H9 (cell line): ENCODE results near the gene UBFD1. TPM values are rescaled to one million over a fixed set of nuclear protein-coding genes. Genes with fewer than 3 reads are reported as not detected.

ENCODE experiments used
- DNase-seq: peaks from one replicate; pipeline ENCODE4 v3.0.0-alpha.2; 2017
- H2AFZ ChIP-seq: one replicate; pipeline ENCODE4 v1.6.1; 2013; ENCODE audit warnings: mild to moderate bottlenecking, low read length, control low read depth, moderate library complexity
- H2AK5ac ChIP-seq: 2 replicates; pipeline ENCODE4 v1.6.1; 2013; ENCODE audit warnings: low read length, control low read depth, mixed read lengths; ENCODE audit not compliant: insufficient read length
- H2BK120ac ChIP-seq: one replicate; pipeline ENCODE4 v1.6.1; 2013; ENCODE audit warnings: low read depth, mild to moderate bottlenecking, low read length, control low read depth, inconsistent platforms; ENCODE audit not compliant: poor library complexity, severe bottlenecking
- H2BK12ac ChIP-seq: 2 replicates; pipeline ENCODE4 v1.6.1; 2013; ENCODE audit warnings: low read length, control low read depth, mixed read lengths, low read depth; ENCODE audit not compliant: insufficient read length
- H2BK15ac ChIP-seq: 2 replicates; pipeline ENCODE4 v1.6.1; 2013; ENCODE audit warnings: low read depth, low read length, control low read depth
- H2BK20ac ChIP-seq: one replicate; pipeline ENCODE4 v1.6.1; 2013; ENCODE audit warnings: low read depth, mild to moderate bottlenecking, low read length, control low read depth, inconsistent platforms; ENCODE audit not compliant: poor library complexity, severe bottlenecking
- H2BK5ac ChIP-seq: 2 replicates; pipeline ENCODE4 v1.6.1; 2013; ENCODE audit warnings: low read length, control low read depth, mixed read lengths; ENCODE audit not compliant: insufficient read length
- H3K14ac ChIP-seq: 2 replicates; pipeline ENCODE4 v1.6.1; 2013; ENCODE audit warnings: low read length, control low read depth; ENCODE audit not compliant: insufficient read depth
- H3K18ac ChIP-seq: 2 replicates; pipeline ENCODE4 v1.6.1; 2013; ENCODE audit warnings: low read depth, mild to moderate bottlenecking, mixed read lengths, low read length, control low read depth; ENCODE audit not compliant: insufficient read length
- H3K23ac ChIP-seq: 2 replicates; pipeline ENCODE4 v1.6.1; 2013; ENCODE audit warnings: low read length, control low read depth, mixed read lengths, low read depth; ENCODE audit not compliant: insufficient read length
- H3K23me2 ChIP-seq: 2 replicates; pipeline ENCODE4 v1.6.1; 2013; ENCODE audit warnings: low read depth, mild to moderate bottlenecking, mixed read lengths, low read length, control low read depth; ENCODE audit not compliant: insufficient read length, poor library complexity, severe bottlenecking
- H3K27ac ChIP-seq: 2 replicates; pipeline ENCODE4 v1.5.1; 2013; ENCODE audit warnings: low read length, control low read depth, mixed read lengths, low read depth; ENCODE audit not compliant: insufficient read length
- H3K27me3 ChIP-seq: 2 replicates; pipeline ENCODE4 v1.6.1; 2013; ENCODE audit warnings: low read length, control low read depth, inconsistent platforms; ENCODE audit not compliant: insufficient read depth
- H3K4ac ChIP-seq: 2 replicates; pipeline ENCODE4 v1.6.1; 2013; ENCODE audit warnings: low read depth, mild to moderate bottlenecking, control low read depth, inconsistent platforms, low read length, moderate library complexity
- H3K4me1 ChIP-seq: 2 replicates; pipeline ENCODE4 v1.6.1; 2013; ENCODE audit warnings: low read length, control low read depth, inconsistent platforms; ENCODE audit not compliant: insufficient read depth
- H3K4me2 ChIP-seq: 2 replicates; pipeline ENCODE4 v1.6.1; 2013; ENCODE audit warnings: low read length, control low read depth, mixed read lengths; ENCODE audit not compliant: insufficient read length, insufficient read depth
- H3K56ac ChIP-seq: 2 replicates; pipeline ENCODE4 v1.6.1; 2013; ENCODE audit warnings: low read depth, mild to moderate bottlenecking, mixed read lengths, low read length, control low read depth; ENCODE audit not compliant: insufficient read length
- H3K79me1 ChIP-seq: 2 replicates; pipeline ENCODE4 v1.6.1; 2013; ENCODE audit warnings: low read depth, mild to moderate bottlenecking, moderate library complexity, low read length, control low read depth, inconsistent platforms; ENCODE audit not compliant: insufficient read depth, poor library complexity, severe bottlenecking
- H3K79me2 ChIP-seq: 2 replicates; pipeline ENCODE4 v1.6.1; 2013; ENCODE audit warnings: low read length, control low read depth, inconsistent platforms; ENCODE audit not compliant: insufficient read depth
- H3K9ac ChIP-seq: 2 replicates; pipeline ENCODE4 v1.6.1; 2013; ENCODE audit warnings: low read length, control low read depth, mixed read lengths; ENCODE audit not compliant: insufficient read length; ENCODE audit errors: extremely low read depth
- H3K9me3 ChIP-seq: one replicate; pipeline ENCODE4 v1.6.1; 2013; ENCODE audit warnings: low read depth, low read length, inconsistent platforms; ENCODE audit not compliant: control insufficient read depth
- H3T11ph ChIP-seq: one replicate; pipeline ENCODE4 v1.6.1; 2013; ENCODE audit warnings: mild to moderate bottlenecking, low read length, control low read depth, inconsistent platforms
- H4K20me1 ChIP-seq: one replicate; pipeline ENCODE4 v1.6.1; 2013; ENCODE audit not compliant: control insufficient read depth, insufficient read length, insufficient read depth
- H4K5ac ChIP-seq: 2 replicates; pipeline ENCODE4 v1.6.1; 2013; ENCODE audit warnings: low read depth, mild to moderate bottlenecking, mixed read lengths, low read length, control low read depth; ENCODE audit not compliant: insufficient read length
- H4K8ac ChIP-seq: replicated peaks from 2 replicates; pipeline ENCODE4 v1.6.1; 2013; ENCODE audit warnings: low read length, control low read depth, mixed read lengths, low read depth; ENCODE audit not compliant: insufficient read length
- H4K91ac ChIP-seq: 2 replicates; pipeline ENCODE4 v1.6.1; 2013; ENCODE audit warnings: low read depth, mild to moderate bottlenecking, moderate library complexity, mixed read lengths, low read length, control low read depth; ENCODE audit not compliant: insufficient read length
- H3K27ac Mint-ChIP-seq, 3 experiments: 2 replicates in 2 of 3; 3 replicates in 1 of 3; pipeline ENCODE4 v1.8.0; 2020 to 2021; ENCODE audit warnings: mixed read lengths in 3 of 3, mild to moderate bottlenecking in 1 of 3, moderate library complexity in 1 of 3
- H3K27me3 Mint-ChIP-seq: 2 replicates; pipeline ENCODE4 v1.8.0; 2021; ENCODE audit warnings: low read depth, mild to moderate bottlenecking, moderate library complexity, mixed read lengths
- H3K36me3 Mint-ChIP-seq, 3 experiments: 2 replicates in 2 of 3; 3 replicates in 1 of 3; pipeline ENCODE4 v1.8.0; 2020 to 2021; ENCODE audit warnings: low read depth in 3 of 3, mixed read lengths in 3 of 3; ENCODE audit not compliant: insufficient read depth in 1 of 3
- H3K4me1 Mint-ChIP-seq, 2 experiments: 2 replicates each; pipeline ENCODE4 v1.8.0; 2020; ENCODE audit warnings: mixed read lengths in 2 of 2
- H3K4me3 Mint-ChIP-seq, 2 experiments: 2 replicates in 1 of 2; 3 replicates in 1 of 2; pipeline ENCODE4 v1.8.0; 2020 to 2021; ENCODE audit warnings: mild to moderate bottlenecking in 2 of 2, mixed read lengths in 2 of 2, moderate library complexity in 1 of 2
- H3K9me3 Mint-ChIP-seq, 2 experiments: 2 replicates in 1 of 2; 3 replicates in 1 of 2; pipeline ENCODE4 v1.8.0; 2020; ENCODE audit warnings: mild to moderate bottlenecking in 2 of 2, mixed read lengths in 2 of 2, moderate library complexity in 1 of 2
- CTCF ChIP-seq: fragments of 200-600 bp; sonication (generic); conservative IDR thresholded peaks from 3 replicates; pipeline ENCODE4 v1.8.0; 2021; ENCODE audit warnings: antibody characterized with exemption, mild to moderate bottlenecking
- WGBS: extraction: QIAGEN DNeasy Blood & Tissue Kit; methylation state at CpG from one replicate; pipeline ENCODE4 v1.1.7; 2013; ENCODE audit warnings: missing lambda C conversion rate, low lambda C conversion rate, mixed read lengths; ENCODE audit not compliant: insufficient read length; ENCODE audit errors: extremely low coverage; 5-methylcytosine and 5-hydroxymethylcytosine counted together
- total RNA-seq: library from RNA; stranded (reverse); gene quantifications from 2 replicates; pipeline ENCODE4 v1.2.1, GENCODE V29; 2021

The UBFD1 gene
- total RNA-seq, 1 experiment from 2014 or later, result 107 TPM

- H3K18ac ChIP-seq, result no peak overlapping the region
- no peak overlapping the region for H3T11ph ChIP-seq
- no peak overlapping the region for H4K5ac ChIP-seq
- TF ChIP-seq CTCF, result no peak
- Mint-ChIP-seq H3K4me1 (no peaks in the 10 kb centered on the region), H3K9me3 (no peaks in the 10 kb centered on the region; a peak in 1 of 5 replicates), H3K27me3 (no peaks in the 10 kb centered on the region), H3K4me3 (no peak overlapping the region), H3K36me3 (peaks cover 33 to 71% (median 54%) of the 10 kb centered on the region in 3 experiments), H3K27ac (no peak overlapping the region; a peak in 1 of 7 replicates)
- no peak overlapping the region for H2AFZ ChIP-seq
- H4K91ac ChIP-seq, result no peak overlapping the region
- no peaks in the 10 kb centered on the region for H3K79me1 ChIP-seq
- H2BK20ac ChIP-seq, result no peak overlapping the region
- no peaks in the 10 kb centered on the region for H3K27me3 ChIP-seq
- H3K9ac ChIP-seq, result no peak overlapping the region
- no peaks in the 10 kb centered on the region for H4K20me1 ChIP-seq
- WGBS, result no CpG with 5 or more reads among the region's 4 CpGs
- H3K23ac ChIP-seq, result no peak overlapping the region
- no peaks in the 10 kb centered on the region for H3K79me2 ChIP-seq
- no peak overlapping the region for H2BK15ac ChIP-seq
- no peak for DNase-seq
- no peak overlapping the region for H3K4me2 ChIP-seq
- H3K27ac ChIP-seq, result no peak overlapping the region
- no peak overlapping the region for H3K4ac ChIP-seq
- no peak overlapping the region for H3K14ac ChIP-seq
- H3K9me3 ChIP-seq, result no peaks in the 10 kb centered on the region
- no peak overlapping the region for H2BK120ac ChIP-seq
- no peak overlapping the region for H2BK12ac ChIP-seq
- no peaks in the 10 kb centered on the region for H3K23me2 ChIP-seq
- H2AK5ac ChIP-seq, result no peak overlapping the region
- H2BK5ac ChIP-seq, result no peak overlapping the region
- no peaks in the 10 kb centered on the region for H3K4me1 ChIP-seq
- no peak overlapping the region for H3K56ac ChIP-seq
- no peak overlapping the region for H4K8ac ChIP-seq
Measured at GRCh38 chr16:23520500-23520899, 37.0 kb upstream of the UBFD1 start.
